AG04450 (cell line): ENCODE results near the gene CALM1. TPM values are rescaled to one million over a fixed set of nuclear protein-coding genes. Genes with fewer than 3 reads are reported as not detected.

ENCODE experiments used
- CTCF ChIA-PET: fragments of 300-600, 350-600 bp; formaldehyde crosslinking; extraction: SDS; loops from one replicate; lab custom pipeline; 2022; ENCODE audit warnings: antibody characterized with exemption, inconsistent platforms; lab: Charles Lee
- POLR2A ChIA-PET: fragments of 350-600 bp; formaldehyde crosslinking; extraction: SDS; loops from one replicate; lab custom pipeline; 2021; ENCODE audit warnings: antibody characterized with exemption, inconsistent platforms; lab: Yijun Ruan, JAX
- DNase-seq: peaks from one replicate; pipeline ENCODE4 v3.0.0-alpha.2; 2011; ENCODE audit warnings: low read depth, low spot score
- H3K27ac ChIP-seq: one replicate; pipeline ENCODE4 v1.5.1; 2012; ENCODE audit warnings: low read depth, low read length, control low read depth
- H3K27me3 ChIP-seq: one replicate; pipeline ENCODE4 v1.6.0; 2012; ENCODE audit warnings: low read length; ENCODE audit not compliant: control insufficient read depth, insufficient read depth
- H3K4me3 ChIP-seq: 2 replicates; pipeline ENCODE4 v1.5.1; 2011; ENCODE audit warnings: mild to moderate bottlenecking, low read depth, low read length, control low read depth
- H3K9me3 ChIP-seq: 2 replicates; pipeline ENCODE4 v1.5.1; 2012; ENCODE audit warnings: low read length; ENCODE audit not compliant: control insufficient read depth, insufficient read depth
- CTCF ChIP-seq: IDR thresholded peaks from 2 replicates; pipeline ENCODE4 v1.5.1; 2011; ENCODE audit warnings: low read depth, low read length, control low read depth, inconsistent platforms
- polyA plus RNA-seq: library from polyadenylated mRNA; depleted of rRNA; stranded (reverse); fragments of >200 nt; gene quantifications from 2 replicates; pipeline ENCODE4 v1.2.3, GENCODE V29; 2011

CALM1 gene
- polyA plus RNA-seq, 1 experiment = 549 TPM

GRCh38 chr14:90442388-90442787 is 45.6 kb downstream of the CALM1 start:
- POLR2A ChIA-PET = no interaction called here
- no peak overlapping the region for H3K27ac ChIP-seq
- H3K27me3 ChIP-seq = peaks cover 4% of the 10 kb centered on the region
- H3K9me3 ChIP-seq = peaks cover 4% of the 10 kb centered on the region
- CTCF ChIA-PET = no interaction called here
- no peak for TF ChIP-seq CTCF
- no peak overlapping the region for H3K4me3 ChIP-seq
- DNase-seq = no peak

- no peak for TF ChIP-seq CTCF
- ChIA-PET CTCF (no interaction called here), POLR2A (no interaction called here)
- Histone ChIP-seq H3K4me3 (no peak overlapping the region), H3K9me3 (peaks cover 14% of the 10 kb centered on the region), H3K27me3 (peaks cover 4% of the 10 kb centered on the region), H3K27ac (no peak overlapping the region)
- no peak for DNase-seq
These were observed 46.6 kb downstream of the CALM1 start for GRCh38 chr14:90443161-90444076.

- POLR2A ChIA-PET = no interaction called here
- no peak overlapping the region for H3K27ac ChIP-seq
- no peak overlapping the region for H3K4me3 ChIP-seq
- peaks cover 16% of the 10 kb centered on the region for H3K9me3 ChIP-seq
- no peak for TF ChIP-seq CTCF
- CTCF ChIA-PET = no interaction called here
- H3K27me3 ChIP-seq = peaks cover 4% of the 10 kb centered on the region
- DNase-seq = no peak
These were observed 47.4 kb downstream of the CALM1 start for GRCh38 chr14:90444077-90444696.

- CTCF ChIA-PET = no interaction called here
- H3K27me3 ChIP-seq = peaks cover 6% of the 10 kb centered on the region
- POLR2A ChIA-PET = no interaction called here
- H3K27ac ChIP-seq = no peak overlapping the region
- peaks cover 16% of the 10 kb centered on the region for H3K9me3 ChIP-seq
- DNase-seq = no peak
- no peak overlapping the region for H3K4me3 ChIP-seq
- TF ChIP-seq CTCF = no peak
These were observed 48.2 kb downstream of the CALM1 start for GRCh38 chr14:90445011-90445410.

GRCh38 chr14:90446405-90446804 is 49.6 kb downstream of the CALM1 start:
- H3K9me3 ChIP-seq = peaks cover 16% of the 10 kb centered on the region
- DNase-seq = no peak
- peaks cover 8% of the 10 kb centered on the region for H3K27me3 ChIP-seq
- POLR2A ChIA-PET = no interaction called here
- no peak overlapping the region for H3K4me3 ChIP-seq
- CTCF ChIA-PET = no interaction called here
- TF ChIP-seq CTCF = no peak
- H3K27ac ChIP-seq = no peak overlapping the region
